ENCODE results near the gene TMEFF1. TPM values are rescaled to one million over a fixed set of nuclear protein-coding genes. Genes with fewer than 3 reads are reported as not detected.

TMEFF1 gene
- total and polyA plus RNA-seq, 2 of the 8 experiments (the other 6 are each of a cell fraction or from before 2014, with no cell fraction given), result 13.5 to 68.2 TPM

DNA sequence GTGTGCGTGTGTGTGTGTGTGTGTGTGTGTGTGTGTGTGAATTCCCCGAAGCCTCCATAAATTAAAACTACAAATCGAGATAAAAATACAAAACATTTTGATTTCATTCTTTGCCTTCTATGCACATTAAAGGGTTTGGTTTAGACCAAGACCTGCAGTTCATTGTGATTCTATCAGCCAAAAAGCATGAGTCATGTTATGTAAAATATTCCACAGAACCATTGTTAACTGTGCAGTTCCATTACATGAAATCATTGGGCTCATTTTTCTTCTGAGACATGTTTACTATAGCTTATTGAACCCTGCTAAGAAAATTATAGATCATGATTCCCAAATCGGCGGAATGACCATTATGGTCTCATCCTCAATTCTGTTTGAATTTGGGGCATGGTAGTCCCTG is 116.6 kb downstream of the TMEFF1 start:
- WGBS, 2 experiments (ENCODE audit: extremely low coverage in 1 of 2, insufficient coverage in 1 of 2, insufficient read length in 1 of 2, insufficient replicate concordance in 2 of 2, low coverage in 1 of 2, low lambda C conversion rate in 2 of 2, missing lambda C conversion rate in 1 of 2), result 90% methylated on average over 5 of the region's 5 CpGs; no CpG with 5 or more reads in 1 of the 2 experiments
- Histone ChIP-seq H4K5ac (ENCODE audit: insufficient read length, low read depth, low read length) (no peak overlapping the region), H3K23me2 (ENCODE audit: low read depth, low read length) (no peaks in the 10 kb centered on the region; the same call in 1 of the 2 replicates), H3K23ac (ENCODE audit: insufficient read length) (no peak overlapping the region), H3K27me3 (replicated peaks in 1 of 4; ENCODE audit: control insufficient read depth in 3 of 4, extremely low read depth in 1 of 4, insufficient read depth in 3 of 4, low read length in 3 of 4) (no peaks in the 10 kb centered on the region), H2BK5ac (ENCODE audit: low read depth, low read length) (no peak overlapping the region), H2AFZ (ENCODE audit: low read length) (no peak overlapping the region), H2BK15ac (ENCODE audit: low read length) (no peak overlapping the region), H3K27ac (ENCODE audit: low read depth, low read length) (no peak overlapping the region), H3K36me3 (ENCODE audit: control insufficient read depth in 2 of 4, insufficient read depth in 4 of 4, low read length in 3 of 4) (peaks cover 9 to 30% (median 21%) of the 10 kb centered on the region in 4 experiments; a peak in 6 of 8 replicates), H2AK5ac (ENCODE audit: low read depth, low read length) (no peak overlapping the region), H3K9ac (replicated peaks in 1 of 4; ENCODE audit: extremely low read depth in 1 of 4, low read depth in 3 of 4, low read length in 3 of 4) (no peak overlapping the region), H4K20me1 (replicated peaks in 1 of 2; ENCODE audit: control insufficient read depth in 1 of 2, insufficient read depth in 2 of 2, low read length in 2 of 2) (no peaks in the 10 kb centered on the region), H3K79me2 (ENCODE audit: control insufficient read depth in 1 of 2, insufficient read depth in 2 of 2, low read length in 2 of 2) (no peaks in the 10 kb centered on the region), H3K56ac (replicated peaks; ENCODE audit: insufficient read length, low read depth, low read length) (no peak overlapping the region), H2BK120ac (replicated peaks; ENCODE audit: low read depth, low read length) (no peak overlapping the region), H3K14ac (ENCODE audit: insufficient read length) (no peak overlapping the region), H2BK12ac (ENCODE audit: low read depth, low read length) (no peak overlapping the region), H4K91ac (replicated peaks; ENCODE audit: insufficient read length, low read length) (no peak overlapping the region), H3K9me3 (ENCODE audit: insufficient read depth in 2 of 2, low read depth in 1 of 2, low read length in 1 of 2) (no peaks in the 10 kb centered on the region), H2BK20ac (ENCODE audit: low read length) (no peak overlapping the region), H3K18ac (ENCODE audit: extremely low read depth, low read length) (no peak overlapping the region), H4K8ac (ENCODE audit: extremely low read depth, insufficient read depth, low read length) (no peak overlapping the region), H3K4me1 (replicated peaks in 1 of 4; ENCODE audit: control insufficient read depth in 3 of 4, insufficient read depth in 4 of 4, low read length in 3 of 4) (no peaks in the 10 kb centered on the region), H3K79me1 (ENCODE audit: low read depth, low read length) (no peaks in the 10 kb centered on the region), H3K4me3 (ENCODE audit: extremely low read depth in 1 of 4, insufficient read depth in 2 of 4, low read depth in 3 of 4, low read length in 4 of 4) (no peak overlapping the region), H3K4me2 (ENCODE audit: insufficient read depth in 1 of 2, low read depth in 2 of 2, low read length in 2 of 2) (no peak overlapping the region), H3K4ac (replicated peaks; ENCODE audit: insufficient read length, low read depth, low read length) (no peak overlapping the region)
- CTCF ChIA-PET (ENCODE audit: partially characterized antibody), result interaction anchor here (2.9 kb wide), 1 partner anchor 12 kb away, joined by 12 read pairs; no protein-coding TSS in a partner anchor
- TF ChIP-seq EP300 (IDR thresholded peaks at IDR 0.05; ENCODE audit: borderline replicate concordance in 1 of 2, low read depth in 2 of 2, low read length in 2 of 2) (no peak), SIN3A (conservative IDR thresholded peaks at IDR 0.05 in 1 of 2, IDR thresholded peaks at IDR 0.05 in 1 of 2; ENCODE audit: low read depth in 1 of 2, low read length in 2 of 2) (no peak)
- DNase-seq (ENCODE audit: low read depth in 1 of 2, low spot score in 2 of 2) (no peak), FAIRE-seq (no peak)
- POLR2A ChIA-PET (ENCODE audit: partially characterized antibody), result interaction anchor here (0.8 to 1.1 kb wide), 3 partner anchors 9 to 163 kb away, joined by 3 to 4 read pairs (median 3); no protein-coding TSS in a partner anchor
